NCI-H446 (cell line): ENCODE data around the gene ATP5MG.
"Not testable (repeated sequence)": the region's sequence is repeated elsewhere in the genome, so short reads cannot be mapped to it uniquely, and the experiment has no call there.

Experiments used
- DNase-seq, 2 experiments: peaks; one replicate each; lab custom pipeline; 2025; lab: John Stamatoyannopoulos, UW

The ATP5MG gene

GRCh38 chr11:118410055-118410745, 8.8 kb downstream of the ATP5MG start:
- DNase-seq: no peak

DNA sequence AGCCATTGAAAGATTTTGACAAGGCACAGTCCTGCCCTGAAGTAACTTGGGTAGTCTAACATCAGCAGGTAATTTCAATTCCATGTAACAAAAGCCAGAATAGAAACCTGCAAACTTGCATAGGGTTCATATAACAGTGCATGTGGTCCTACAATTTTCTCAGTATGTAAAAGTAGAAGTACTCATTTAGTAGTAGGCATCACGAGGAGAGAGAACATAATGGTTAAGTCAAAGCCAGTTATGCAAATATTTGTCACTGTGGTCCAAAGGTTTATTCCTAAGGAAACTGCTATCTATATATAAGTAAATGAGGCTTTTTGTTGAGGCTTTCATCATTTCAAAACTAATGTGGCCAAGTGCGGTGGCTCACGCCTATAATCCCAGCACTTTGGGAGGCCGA, 10.1 kb downstream of the ATP5MG start:
- DNase-seq: no peak

DNA sequence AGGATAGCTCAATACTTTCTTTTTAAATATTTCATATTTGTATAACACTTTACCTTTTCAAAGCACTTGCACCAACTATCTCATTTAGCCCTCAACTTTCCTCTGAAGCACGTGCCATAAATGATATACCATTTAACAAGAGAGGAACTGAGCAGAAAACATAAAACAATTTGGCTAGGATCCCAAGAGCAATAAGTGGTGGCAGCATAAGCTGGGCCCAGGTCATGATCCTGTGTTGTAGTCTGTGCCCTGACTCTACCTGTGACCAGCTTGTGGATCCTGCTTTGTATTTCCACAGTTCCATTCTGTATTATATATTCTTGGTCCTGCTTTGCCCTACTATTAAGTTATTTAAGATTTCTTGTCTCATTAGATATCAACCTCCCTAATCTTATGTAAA, 11.5 kb downstream of the ATP5MG start:
- no peak for DNase-seq

DNA sequence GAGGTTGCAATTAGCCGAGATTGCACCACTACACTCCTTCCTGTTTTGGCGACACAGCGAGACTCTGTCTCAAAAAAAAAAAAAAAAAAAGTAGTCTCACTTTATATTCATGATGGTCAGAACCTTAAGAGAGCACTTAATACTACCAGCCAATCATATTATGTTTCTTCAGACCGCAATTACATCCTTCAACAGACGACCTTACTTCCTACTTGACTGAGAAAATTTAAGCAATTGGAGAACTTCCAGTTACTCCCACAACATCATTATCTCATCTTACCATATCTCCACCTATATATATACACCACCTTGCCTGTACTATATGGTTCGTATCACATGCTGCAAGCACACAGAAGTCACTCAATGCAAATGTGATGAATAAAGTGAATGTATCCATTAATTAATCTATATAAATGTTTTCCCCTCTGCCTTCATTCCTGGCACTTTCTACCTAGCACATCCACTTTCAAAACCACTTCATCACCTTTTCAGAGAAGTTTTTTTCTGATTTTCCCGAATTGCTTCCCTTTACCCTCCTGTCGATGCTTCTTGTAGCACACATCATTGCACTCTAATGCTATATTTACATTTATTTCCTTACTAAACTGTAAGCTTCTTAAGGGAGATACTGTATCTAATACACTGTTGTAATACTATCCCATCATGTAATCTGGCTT, 13.8 kb downstream of the ATP5MG start:
- no peak for DNase-seq

- DNase-seq: peak in 1 of 2 experiments; percentile 20
These were observed 14.3 kb downstream of the ATP5MG start for GRCh38 chr11:118415739-118416068.

- not testable (repeated sequence) for DNase-seq
These were observed 15.5 kb downstream of the ATP5MG start for GRCh38 chr11:118416900-118417299.

GRCh38 chr11:118417801-118418200, 16.4 kb downstream of the ATP5MG start:
- no peak for DNase-seq

- DNase-seq: no peak
These were observed 17.4 kb downstream of the ATP5MG start for GRCh38 chr11:118418766-118419165.

DNA sequence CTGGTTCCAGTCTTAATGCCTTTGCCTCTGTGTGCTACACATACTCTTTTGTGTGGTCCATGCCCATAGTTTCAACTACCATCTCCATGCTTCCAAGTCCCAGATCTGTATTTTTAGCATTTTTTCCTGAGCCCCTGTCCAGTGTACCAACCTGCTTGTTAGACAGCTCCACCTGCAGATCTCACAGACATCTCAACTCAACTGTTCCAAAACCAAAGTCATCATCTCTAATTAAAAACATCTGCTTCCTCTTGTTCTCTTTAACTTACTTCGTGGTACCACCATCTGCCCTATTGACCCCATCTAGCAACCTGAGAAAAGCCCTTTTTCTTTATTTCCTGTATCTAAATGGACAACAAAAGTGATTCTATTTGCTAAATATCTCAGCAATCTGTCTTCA, 26.3 kb downstream of the ATP5MG start:
- no peak for DNase-seq

- DNase-seq: no peak
These were observed 29.6 kb downstream of the ATP5MG start for GRCh38 chr11:118430956-118431355.

GRCh38 chr11:118434123-118434552, 32.7 kb downstream of the ATP5MG start:
- no peak for DNase-seq

DNA sequence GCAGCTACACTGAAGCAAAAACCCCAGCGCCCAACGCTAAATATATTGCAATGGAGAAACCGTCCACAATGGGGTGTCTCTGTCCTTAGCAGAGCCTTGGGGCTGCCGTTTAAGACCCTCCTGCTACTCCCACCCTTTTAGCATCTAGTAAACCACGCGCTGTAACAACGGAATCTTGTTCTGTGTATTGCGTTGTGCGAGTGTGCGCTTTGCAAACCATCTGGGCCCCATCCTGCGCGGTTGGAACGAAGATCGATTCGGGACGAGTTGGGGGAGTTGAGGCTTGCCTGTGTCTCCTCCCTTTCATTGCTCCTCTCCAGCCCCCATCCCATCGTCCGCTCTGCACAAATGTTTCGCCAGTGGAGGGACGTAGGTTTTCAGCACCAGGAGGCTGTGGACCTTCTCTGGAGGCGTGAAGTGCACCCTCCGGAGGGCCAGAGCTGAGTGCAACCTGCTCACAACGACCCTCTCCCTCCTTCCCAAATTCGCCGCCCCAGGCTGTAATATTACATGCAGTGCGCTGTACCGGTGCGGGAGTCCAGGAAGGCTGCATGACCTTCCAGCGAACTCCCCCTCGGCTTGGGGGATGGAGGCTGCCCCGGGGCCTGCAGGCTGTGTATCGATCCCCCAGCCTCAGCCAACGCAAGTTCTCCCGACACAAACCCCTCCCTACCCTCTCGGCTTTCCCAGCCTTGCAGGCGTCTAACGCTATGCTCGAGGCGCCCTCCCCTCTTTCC, 33.3 kb downstream of the ATP5MG start:
- peak in 1 of 2 experiments; percentile 43 for DNase-seq

DNA sequence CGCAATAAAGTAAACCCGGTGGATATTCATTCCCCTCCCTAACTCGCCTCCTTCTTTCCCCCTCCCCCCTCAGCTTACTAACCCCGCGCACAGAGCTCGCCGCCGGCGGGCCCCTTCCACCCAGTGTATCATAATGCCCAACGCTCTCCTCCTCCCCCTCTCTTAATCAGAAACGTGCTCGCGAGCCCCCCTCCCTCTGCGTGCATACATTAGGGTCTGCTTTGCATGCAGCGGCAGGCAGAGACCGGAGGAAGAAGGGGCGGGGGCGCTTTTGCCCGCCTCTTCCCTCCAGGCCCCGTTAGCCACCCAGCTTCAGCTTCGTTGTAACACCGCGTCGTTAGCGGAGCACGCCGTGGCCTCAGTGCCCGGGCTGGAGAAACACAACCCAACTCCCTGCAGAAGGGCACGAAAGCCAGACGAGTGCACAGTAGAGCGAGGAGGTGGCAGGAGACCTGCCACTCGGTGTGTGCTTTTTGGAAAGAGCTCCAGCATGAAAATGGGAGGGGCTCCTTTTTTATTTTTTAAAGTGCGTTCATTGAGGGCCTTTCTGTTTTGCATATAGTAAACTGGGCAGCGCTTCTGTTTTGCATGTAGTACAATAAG, 34.0 kb downstream of the ATP5MG start:
- DNase-seq: peak; percentile 77 to 93

- peak; percentile 96 to 99 for DNase-seq
These were observed 34.7 kb downstream of the ATP5MG start, which contains the start of gene KMT2A for GRCh38 chr11:118435893-118436624. KMT2A (plus strand) TSS chr11:118436492; CDS start chr11:118436513, 21 bp downstream.

DNA sequence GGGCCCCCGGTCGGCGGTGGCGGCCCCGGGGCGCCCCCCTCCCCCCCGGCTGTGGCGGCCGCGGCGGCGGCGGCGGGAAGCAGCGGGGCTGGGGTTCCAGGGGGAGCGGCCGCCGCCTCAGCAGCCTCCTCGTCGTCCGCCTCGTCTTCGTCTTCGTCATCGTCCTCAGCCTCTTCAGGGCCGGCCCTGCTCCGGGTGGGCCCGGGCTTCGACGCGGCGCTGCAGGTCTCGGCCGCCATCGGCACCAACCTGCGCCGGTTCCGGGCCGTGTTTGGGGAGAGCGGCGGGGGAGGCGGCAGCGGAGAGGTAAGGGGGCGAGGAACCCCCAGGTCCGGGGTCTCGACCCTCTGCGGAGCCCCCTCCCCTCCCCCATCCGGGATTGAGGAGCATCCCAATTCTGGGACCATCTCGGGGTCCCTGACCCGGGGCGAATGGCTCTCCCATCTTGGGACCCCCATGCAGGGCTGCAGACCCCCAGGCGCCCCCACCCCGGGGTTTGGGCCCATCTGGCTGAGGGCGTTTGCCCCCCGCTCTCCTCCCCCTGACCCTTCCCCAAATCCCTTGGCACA, 35.3 kb downstream of the ATP5MG start:
- DNase-seq: peak in 1 of 2 experiments; percentile 47

- DNase-seq: peak in 1 of 2 experiments; percentile 47
These were observed 36.1 kb downstream of the ATP5MG start for GRCh38 chr11:118437208-118438125.

DNA sequence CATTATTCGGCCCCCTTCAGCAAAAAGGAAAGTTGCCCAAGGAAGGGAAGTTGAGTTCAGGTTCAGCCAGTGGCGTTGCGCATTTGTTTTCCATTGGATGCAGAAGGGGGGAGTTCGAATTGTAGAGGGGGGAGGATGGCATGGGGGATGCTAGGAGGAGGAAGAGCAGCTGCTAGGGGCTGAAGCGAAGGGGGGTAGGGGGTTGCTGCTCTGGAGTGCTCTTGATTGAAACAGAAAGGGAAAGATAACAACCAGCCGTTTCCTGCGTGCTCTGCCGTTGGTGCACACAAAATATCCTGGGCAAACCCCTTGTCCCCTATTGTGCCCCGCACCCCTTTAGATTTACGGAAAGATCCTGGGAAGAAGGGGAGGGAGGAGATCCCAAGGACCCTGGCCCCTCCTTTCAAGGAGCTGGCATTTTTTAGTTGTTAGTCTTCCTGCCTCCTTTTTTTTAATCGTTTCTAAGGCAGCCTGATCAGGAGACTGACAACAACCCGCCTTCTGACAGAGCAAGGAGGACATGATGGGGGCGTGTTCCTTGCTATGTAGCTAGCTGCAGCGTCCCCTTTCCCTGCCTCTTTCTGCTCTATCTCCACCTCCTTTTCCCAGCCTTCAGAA, 37.0 kb downstream of the ATP5MG start:
- peak in 1 of 2 experiments; percentile 34 for DNase-seq

DNA sequence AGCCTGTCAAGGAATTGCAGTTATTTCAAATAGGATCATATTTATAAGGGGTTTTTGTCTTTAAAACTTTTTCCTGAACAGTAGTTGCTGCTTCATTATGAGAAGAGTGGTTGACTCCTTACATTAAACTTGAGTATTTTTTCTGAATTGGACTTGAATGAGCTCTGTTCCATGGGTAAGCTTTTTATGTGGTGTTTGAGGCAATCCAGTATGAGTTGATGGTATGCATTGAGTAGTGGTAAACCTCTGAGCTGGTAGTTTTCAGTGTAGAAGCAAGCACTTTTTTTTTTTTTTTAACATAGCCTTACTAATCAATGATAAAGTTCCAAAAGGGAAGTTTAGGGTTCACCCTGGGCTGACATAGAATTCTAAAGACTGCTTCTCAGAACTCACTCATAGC, 38.2 kb downstream of the ATP5MG start:
- no peak for DNase-seq

DNA sequence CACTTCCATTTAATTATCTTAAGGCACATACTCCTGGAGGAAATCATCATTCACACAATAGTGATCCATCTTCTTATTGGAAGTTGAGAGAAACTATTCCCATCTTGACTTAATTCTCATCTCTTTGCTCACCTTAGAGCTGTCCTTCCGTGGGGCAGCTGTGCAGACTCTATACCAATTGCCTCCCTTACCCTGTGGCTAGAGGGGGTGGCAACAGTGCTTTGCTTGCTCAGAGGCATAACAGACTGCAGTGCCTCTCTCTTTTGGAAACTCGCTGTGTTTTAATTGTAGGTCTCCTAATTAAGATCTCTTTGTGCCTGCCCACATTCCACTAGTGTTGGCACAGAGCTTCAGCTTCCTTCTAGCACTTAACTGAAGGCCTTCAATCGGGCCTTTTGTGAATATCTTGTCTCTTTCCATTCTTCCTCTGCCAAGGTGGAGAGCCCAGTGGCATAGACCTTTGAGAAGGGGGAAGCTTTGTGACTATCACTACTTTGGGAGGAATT, 40.4 kb downstream of the ATP5MG start:
- no peak for DNase-seq

DNA sequence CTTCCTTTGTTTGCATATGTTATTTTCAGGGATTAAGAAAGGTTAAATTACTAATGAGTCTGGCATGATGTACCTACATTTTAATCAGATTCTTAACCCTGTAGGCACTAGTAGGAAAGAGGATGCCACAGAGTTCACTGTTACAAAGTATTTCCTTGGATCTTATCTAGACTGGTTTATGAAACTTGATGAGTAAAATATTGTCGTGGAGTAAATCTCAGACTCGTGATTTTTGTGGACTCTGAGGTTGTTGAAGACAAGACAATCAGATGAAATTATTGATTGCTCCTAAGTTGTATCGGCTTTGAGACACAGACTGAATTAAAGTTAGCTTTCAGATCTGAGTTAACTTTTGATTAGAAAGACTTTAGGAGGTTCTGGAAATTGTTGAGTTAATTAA, 40.9 kb downstream of the ATP5MG start:
- no peak for DNase-seq
